AG09309 (cell line): ENCODE data around the gene CCNY.

Experiments
- DNase-seq: peaks from one replicate; pipeline ENCODE4 v3.0.0-alpha.2; 2010; ENCODE audit warnings: low read depth
- H3K4me3 ChIP-seq: 2 replicates; pipeline ENCODE4 v1.5.1; 2011; ENCODE audit warnings: mild to moderate bottlenecking, low read depth, low read length, moderate library complexity; ENCODE audit not compliant: control insufficient read depth
- CTCF ChIP-seq: IDR thresholded peaks from 2 replicates; pipeline ENCODE4 v1.5.1; 2011; ENCODE audit warnings: mild to moderate bottlenecking, low read depth, low read length, inconsistent platforms; ENCODE audit not compliant: insufficient read depth, control insufficient read depth; ENCODE audit errors: missing control alignments

The CCNY gene

GRCh38 chr10:35322636-35323035 is 13.7 kb upstream of the CCNY start:
- no peak overlapping the region for H3K4me3 ChIP-seq
- no peak for DNase-seq
- TF ChIP-seq CTCF = no peak

GRCh38 chr10:35324196-35324595 is 12.1 kb upstream of the CCNY start:
- DNase-seq = peak; percentile 16
- TF ChIP-seq CTCF = no peak
- H3K4me3 ChIP-seq = no peak overlapping the region

- DNase-seq = no peak
- no peak for TF ChIP-seq CTCF
- no peak overlapping the region for H3K4me3 ChIP-seq
Measured at GRCh38 chr10:35326466-35327235, 9.7 kb upstream of the CCNY start.

- H3K4me3 ChIP-seq = no peak overlapping the region
- TF ChIP-seq CTCF = no peak
Measured at GRCh38 chr10:35327790-35328403, 8.4 kb upstream of the CCNY start.

GRCh38 chr10:35328404-35329037 is 7.8 kb upstream of the CCNY start:
- no peak for TF ChIP-seq CTCF
- DNase-seq = peak; percentile 20

More at GRCh38 chr10:35327790-35328403, 8.4 kb upstream of the CCNY start:
- DNase-seq = no peak

GRCh38 chr10:35329520-35329919 is 6.8 kb upstream of the CCNY start:
- no peak for DNase-seq
- no peak overlapping the region for H3K4me3 ChIP-seq
- no peak for TF ChIP-seq CTCF

More at GRCh38 chr10:35328404-35329037, 7.8 kb upstream of the CCNY start:
- H3K4me3 ChIP-seq = no peak overlapping the region
